ENCODE results near the gene MAX.

The MAX gene

DNA sequence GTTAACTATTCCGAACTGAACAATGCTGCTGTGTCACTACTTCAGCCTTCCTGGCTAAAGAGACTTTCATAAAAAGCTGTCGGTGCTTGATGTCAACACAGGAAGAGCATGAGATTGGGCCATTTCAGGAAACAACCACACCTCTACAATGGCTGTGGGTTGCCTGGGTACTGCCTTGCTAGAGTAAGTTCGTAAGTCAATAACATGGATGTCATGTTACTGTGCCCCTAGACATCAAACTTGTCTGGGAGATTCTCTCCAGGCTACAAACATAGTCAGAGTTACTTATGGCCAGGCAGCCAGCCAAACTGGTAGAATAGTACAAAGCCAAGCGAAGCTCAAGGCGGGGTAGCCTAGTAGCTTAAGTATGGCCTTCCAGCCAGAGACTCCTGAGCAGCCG, 23.1 kb downstream of the MAX start:
- DNase-seq (ENCODE audit: extremely low read depth, low read depth) = no peak
- no peak for TF ChIP-seq CTCF (IDR thresholded peaks at IDR 0.05; ENCODE audit: low read depth, low read length)

- DNase-seq (ENCODE audit: extremely low read depth, low read depth) = no peak
- TF ChIP-seq CTCF (IDR thresholded peaks at IDR 0.05; ENCODE audit: low read depth, low read length) = no peak
Measured at GRCh38 chr14:65077318-65077717, 25.0 kb downstream of the MAX start.

DNA sequence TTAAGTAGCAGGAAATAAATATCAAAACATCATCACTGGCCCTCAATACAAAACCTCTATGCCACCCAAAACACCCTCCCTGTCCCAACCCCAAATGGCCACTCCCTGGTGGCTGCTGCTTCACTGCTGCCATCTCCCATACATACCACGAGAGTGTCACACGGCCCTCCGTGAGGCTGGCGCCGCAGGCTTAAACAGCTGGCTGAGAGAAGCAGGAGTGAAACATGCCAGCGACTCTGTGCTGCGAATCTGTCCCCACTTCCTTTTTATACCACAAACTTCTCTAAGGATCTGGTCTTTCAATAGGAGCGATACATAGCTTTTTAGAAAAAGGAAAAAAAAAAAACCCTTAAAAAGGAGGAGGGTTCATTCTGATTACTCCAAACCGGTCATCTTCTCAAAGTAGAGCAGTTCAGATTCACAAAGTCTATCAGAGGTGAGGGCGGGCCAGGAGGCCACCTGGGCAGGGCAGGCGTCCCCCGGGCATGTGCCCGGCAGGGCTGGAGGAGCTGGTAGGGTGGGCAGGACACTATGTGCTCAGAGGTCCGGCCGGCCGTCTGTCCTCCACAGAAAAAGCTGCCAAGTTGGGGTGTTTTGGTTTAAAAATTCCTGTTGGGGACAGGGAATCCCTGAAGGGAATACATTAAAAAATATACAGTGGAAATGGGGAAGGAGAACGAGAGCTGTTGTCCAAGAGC, 26.5 kb downstream of the MAX start:
- no peak for DNase-seq (ENCODE audit: extremely low read depth, low read depth)
- no peak for TF ChIP-seq CTCF (IDR thresholded peaks at IDR 0.05; ENCODE audit: low read depth, low read length)

- no peak for TF ChIP-seq CTCF (IDR thresholded peaks at IDR 0.05; ENCODE audit: low read depth, low read length)
Measured at GRCh38 chr14:65074449-65075150, 27.7 kb downstream of the MAX start.

DNA sequence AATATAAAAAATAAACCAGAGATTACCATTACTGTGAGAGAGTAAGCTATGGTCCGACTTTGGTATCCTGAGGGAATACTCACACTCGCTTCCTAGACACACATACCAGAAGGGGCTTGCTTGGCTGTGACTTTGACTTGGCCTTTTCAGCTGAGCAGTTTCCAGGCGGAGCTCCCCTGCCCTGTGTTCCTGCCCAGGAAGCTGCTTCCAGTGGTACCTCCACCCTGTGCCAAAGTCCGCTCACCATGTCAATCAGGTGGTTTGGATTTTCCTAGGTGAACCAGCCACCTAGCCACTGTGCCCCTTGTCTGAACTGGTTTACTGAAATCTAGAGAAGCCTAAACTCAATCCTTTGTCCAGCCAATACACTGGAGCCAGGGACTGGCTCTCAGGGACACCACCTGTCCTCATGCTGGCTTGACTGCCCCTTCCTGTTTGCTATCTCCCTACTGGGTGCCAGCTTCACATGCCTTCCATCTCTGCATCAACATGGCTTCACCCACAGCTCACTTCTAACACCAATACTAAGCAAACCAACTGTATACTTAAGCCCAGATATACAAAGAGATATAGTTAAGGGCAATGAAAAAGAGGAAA, 28.6 kb downstream of the MAX start:
- TF ChIP-seq CTCF (IDR thresholded peaks at IDR 0.05; ENCODE audit: low read depth, low read length) = no peak
- DNase-seq (ENCODE audit: extremely low read depth, low read depth) = no peak

More at GRCh38 chr14:65074449-65075150, 27.7 kb downstream of the MAX start:
- DNase-seq (ENCODE audit: extremely low read depth, low read depth) = no peak

DNA sequence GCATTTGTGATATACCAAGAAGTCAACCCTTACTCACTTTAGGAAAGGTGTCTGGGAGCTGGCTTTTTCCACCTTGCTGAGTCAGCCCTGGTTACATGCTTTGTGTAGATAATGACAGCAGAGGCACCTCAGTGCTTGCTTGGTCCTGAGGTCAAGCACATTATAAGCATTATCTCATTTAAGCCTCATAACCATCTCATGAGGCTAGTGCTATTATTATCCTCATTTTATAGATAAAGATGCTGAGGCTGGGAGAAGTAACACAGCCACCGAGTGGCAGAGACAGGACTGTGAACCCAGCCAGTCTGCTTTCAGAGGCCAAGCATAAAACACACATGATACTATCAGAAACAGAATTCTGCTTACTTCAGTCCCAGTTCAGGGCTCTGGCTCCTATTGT, 29.4 kb downstream of the MAX start:
- DNase-seq (ENCODE audit: extremely low read depth, low read depth) = no peak
- TF ChIP-seq CTCF (IDR thresholded peaks at IDR 0.05; ENCODE audit: low read depth, low read length) = no peak

DNA sequence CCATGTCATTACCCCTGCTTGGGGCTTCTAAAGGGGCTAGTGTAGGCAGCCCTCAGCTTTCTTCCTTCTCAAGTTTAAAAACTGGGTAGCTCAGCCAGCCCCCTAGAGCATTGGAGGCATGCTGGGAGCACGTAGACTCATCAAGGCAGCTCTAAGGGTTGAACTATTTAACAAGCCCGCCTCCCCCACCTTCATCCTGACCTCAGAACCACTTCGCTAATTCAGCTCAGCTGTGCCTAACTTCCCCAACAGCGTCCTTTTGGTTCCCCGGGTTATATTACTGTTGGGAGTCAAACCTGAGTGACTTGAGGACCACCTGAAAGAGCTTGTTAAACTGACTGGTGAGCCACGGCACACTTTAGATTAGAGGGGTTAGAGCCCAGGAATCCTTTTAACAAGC, 30.1 kb downstream of the MAX start:
- TF ChIP-seq CTCF (IDR thresholded peaks at IDR 0.05; ENCODE audit: low read depth, low read length) = no peak
- no peak for DNase-seq (ENCODE audit: extremely low read depth, low read depth)
